HEK293 (cell line): ENCODE data around the gene VAPA.

Experiments used
- CTCF ChIA-PET: fragments of 350-600 bp; formaldehyde crosslinking; extraction: SDS; loops from one replicate; lab custom pipeline; 2021; ENCODE audit warnings: antibody characterized with exemption; lab: Yijun Ruan, JAX
- POLR2A ChIA-PET: fragments of 300-600 bp; formaldehyde crosslinking; extraction: SDS; loops from one replicate; lab custom pipeline; 2020; ENCODE audit warnings: antibody characterized with exemption, inconsistent platforms; lab: Yijun Ruan, JAX
- H3K27ac ChIP-seq: fragments of 200-500 bp; sonication (Bioruptor generic); 2 replicates; pipeline ENCODE4 v1.5.1; 2014; ENCODE audit warnings: low read depth, low read length, control low read depth, inconsistent platforms; ENCODE audit errors: extremely low read depth
- H3K36me3 ChIP-seq, 2 experiments: fragments of 200-500 bp in 1 of 2; sonication (Bioruptor generic) in 1 of 2; 1 replicate in 1 of 2; 2 replicates in 1 of 2; pipeline ENCODE4 v1.5.1; 2014 to 2017; ENCODE audit warnings: inconsistent platforms in 2 of 2, low read length in 2 of 2; ENCODE audit not compliant: control insufficient read depth in 2 of 2, insufficient read depth in 1 of 2
- H3K4me1 ChIP-seq: fragments of 200-500 bp; sonication (Bioruptor generic); 2 replicates; pipeline ENCODE4 v1.5.1; 2014; ENCODE audit warnings: mild to moderate bottlenecking, low read length, inconsistent platforms; ENCODE audit not compliant: control insufficient read depth, insufficient read depth
- H3K4me3 ChIP-seq: 2 replicates; pipeline ENCODE4 v1.5.1; 2011; ENCODE audit warnings: low read depth, mild to moderate bottlenecking, control low read depth, low read length, moderate library complexity
- H3K9me3 ChIP-seq: fragments of 200-500 bp; sonication (Bioruptor generic); 2 replicates; pipeline ENCODE4 v1.5.1; 2014; ENCODE audit warnings: low read depth, low read length, inconsistent platforms; ENCODE audit not compliant: control insufficient read depth, insufficient read depth
- MZF1 ChIP-seq: fragments of 450-650 bp; formaldehyde crosslinking; IDR thresholded peaks from 2 replicates; pipeline ENCODE4 v1.5.1; 2017; ENCODE audit warnings: missing biosample characterization, missing genetic modification characterization, borderline replicate concordance
- OVOL3 ChIP-seq: fragments of 450-650 bp; formaldehyde crosslinking; IDR thresholded peaks from 2 replicates; pipeline ENCODE4 v1.5.1; 2016; ENCODE audit warnings: missing biosample characterization, missing genetic modification characterization
- RBAK ChIP-seq: fragments of 450-650 bp; formaldehyde crosslinking; IDR thresholded peaks from 2 replicates; pipeline ENCODE4 v1.5.1; 2016; ENCODE audit warnings: missing biosample characterization, missing genetic modification characterization
- REPIN1 ChIP-seq: fragments of 450-650 bp; formaldehyde crosslinking; IDR thresholded peaks from 2 replicates; pipeline ENCODE4 v1.5.1; 2017; ENCODE audit warnings: missing biosample characterization, missing genetic modification characterization, low read depth
- TCF7L2 ChIP-seq: IDR thresholded peaks from 2 replicates; pipeline ENCODE4 v1.6.1; 2011; ENCODE audit warnings: low read depth, mild to moderate bottlenecking, inconsistent platforms, low read length, moderate library complexity, borderline replicate concordance
- ZBTB20 ChIP-seq: fragments of 450-650 bp; formaldehyde crosslinking; IDR thresholded peaks from 2 replicates; pipeline ENCODE4 v1.5.1; 2016; ENCODE audit warnings: missing biosample characterization, missing genetic modification characterization
- ZBTB21 ChIP-seq: fragments of 450-650 bp; formaldehyde crosslinking; IDR thresholded peaks from 2 replicates; pipeline ENCODE4 v1.5.1; 2017; ENCODE audit warnings: missing biosample characterization, missing genetic modification characterization
- ZBTB48 ChIP-seq: fragments of 450-650 bp; formaldehyde crosslinking; IDR thresholded peaks from 2 replicates; pipeline ENCODE4 v1.5.1; 2016; ENCODE audit warnings: missing biosample characterization, missing genetic modification characterization
- ZNF112 ChIP-seq: fragments of 450-650 bp; formaldehyde crosslinking; IDR thresholded peaks from 2 replicates; pipeline ENCODE4 v1.5.0; 2017; ENCODE audit warnings: missing biosample characterization, missing genetic modification characterization
- ZNF350 ChIP-seq: fragments of 450-650 bp; formaldehyde crosslinking; IDR thresholded peaks from 2 replicates; pipeline ENCODE4 v1.5.0; 2017; ENCODE audit warnings: missing biosample characterization, mild to moderate bottlenecking, missing genetic modification characterization
- ZNF548 ChIP-seq: fragments of 450-650 bp; formaldehyde crosslinking; IDR thresholded peaks from 2 replicates; pipeline ENCODE4 v1.5.1; 2016; ENCODE audit warnings: missing biosample characterization, missing genetic modification characterization
- ZNF560 ChIP-seq: fragments of 450-650 bp; formaldehyde crosslinking; IDR thresholded peaks from 2 replicates; pipeline ENCODE4 v1.5.1; 2017; ENCODE audit warnings: missing biosample characterization, missing genetic modification characterization, borderline replicate concordance
- ZNF623 ChIP-seq: fragments of 450-650 bp; formaldehyde crosslinking; IDR thresholded peaks from 2 replicates; pipeline ENCODE4 v1.5.1; 2016; ENCODE audit warnings: missing biosample characterization, missing genetic modification characterization
- ZNF626 ChIP-seq: fragments of 450-650 bp; sonication (Bioruptor Pico); formaldehyde crosslinking; IDR thresholded peaks from 2 replicates; pipeline ENCODE4 v1.5.1; 2018; ENCODE audit warnings: missing biosample characterization, missing genetic modification characterization, inconsistent platforms
- ZNF658 ChIP-seq: fragments of 450-650 bp; formaldehyde crosslinking; IDR thresholded peaks from 2 replicates; pipeline ENCODE4; 2016; ENCODE audit warnings: missing biosample characterization, missing genetic modification characterization
- ZNF792 ChIP-seq: fragments of 450-650 bp; formaldehyde crosslinking; IDR thresholded peaks from 2 replicates; pipeline ENCODE4 v1.5.1; 2016; ENCODE audit warnings: missing biosample characterization, missing genetic modification characterization
- TF ChIP-seq, protein P1 (sequence below): fragments of 450-650 bp; formaldehyde crosslinking; IDR thresholded peaks from 2 replicates; pipeline ENCODE4 v1.5.1; 2016; ENCODE audit warnings: missing biosample characterization, missing genetic modification characterization
- TF ChIP-seq, protein P2 (sequence below): fragments of 450-650 bp; formaldehyde crosslinking; IDR thresholded peaks from 2 replicates; pipeline ENCODE4 v1.5.1; 2016; ENCODE audit warnings: missing biosample characterization, missing genetic modification characterization, borderline replicate concordance

VAPA gene

DNA sequence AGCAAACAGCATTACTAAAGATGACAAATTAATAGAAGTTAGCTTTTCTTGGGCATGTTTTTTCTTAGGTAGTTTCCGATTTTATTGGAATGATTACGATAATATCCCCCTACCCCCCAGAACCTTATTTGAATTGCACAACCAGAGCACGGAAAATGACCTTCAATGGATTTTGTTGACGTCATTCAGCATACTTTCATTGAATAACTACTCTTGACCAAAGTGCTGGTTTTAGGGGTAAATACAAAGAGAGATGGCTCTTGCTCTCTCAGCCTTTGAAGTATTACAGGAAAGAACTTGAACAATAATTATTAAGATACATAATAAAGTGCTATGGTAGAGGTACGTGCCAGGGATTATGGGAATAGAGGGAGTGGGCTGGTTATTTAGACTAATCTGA, 36.0 kb downstream of the VAPA start:
- Histone ChIP-seq H3K4me1 (no peaks in the 10 kb centered on the region), H3K27ac (no peak overlapping the region), H3K9me3 (no peaks in the 10 kb centered on the region), H3K4me3 (no peak overlapping the region), H3K36me3 (peaks cover 26 to 62% of the 10 kb centered on the region in 2 experiments)
- TF ChIP-seq, protein P1, sequence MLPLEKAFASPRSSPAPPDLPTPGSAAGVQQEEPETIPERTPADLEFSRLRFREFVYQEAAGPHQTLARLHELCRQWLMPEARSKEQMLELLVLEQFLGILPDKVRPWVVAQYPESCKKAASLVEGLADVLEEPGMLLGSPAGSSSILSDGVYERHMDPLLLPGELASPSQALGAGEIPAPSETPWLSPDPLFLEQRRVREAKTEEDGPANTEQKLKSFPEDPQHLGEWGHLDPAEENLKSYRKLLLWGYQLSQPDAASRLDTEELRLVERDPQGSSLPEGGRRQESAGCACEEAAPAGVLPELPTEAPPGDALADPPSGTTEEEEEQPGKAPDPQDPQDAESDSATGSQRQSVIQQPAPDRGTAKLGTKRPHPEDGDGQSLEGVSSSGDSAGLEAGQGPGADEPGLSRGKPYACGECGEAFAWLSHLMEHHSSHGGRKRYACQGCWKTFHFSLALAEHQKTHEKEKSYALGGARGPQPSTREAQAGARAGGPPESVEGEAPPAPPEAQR = no peak
- TF ChIP-seq ZNF560 (tag by site-specific recombination) (no peak), MZF1 (tag by site-specific recombination) (no peak), ZNF112 (no peak), RBAK (tag by site-specific recombination) (no peak), ZNF658 (tag by site-specific recombination) (no peak), ZBTB48 (tag by site-specific recombination) (no peak), ZBTB20 (no peak), ZNF626 (tag by site-specific recombination) (no peak), ZNF350 (tag by site-specific recombination) (no peak), ZBTB21 (tag by site-specific recombination) (no peak), ZNF792 (tag by site-specific recombination) (no peak)
- TF ChIP-seq, protein P2, sequence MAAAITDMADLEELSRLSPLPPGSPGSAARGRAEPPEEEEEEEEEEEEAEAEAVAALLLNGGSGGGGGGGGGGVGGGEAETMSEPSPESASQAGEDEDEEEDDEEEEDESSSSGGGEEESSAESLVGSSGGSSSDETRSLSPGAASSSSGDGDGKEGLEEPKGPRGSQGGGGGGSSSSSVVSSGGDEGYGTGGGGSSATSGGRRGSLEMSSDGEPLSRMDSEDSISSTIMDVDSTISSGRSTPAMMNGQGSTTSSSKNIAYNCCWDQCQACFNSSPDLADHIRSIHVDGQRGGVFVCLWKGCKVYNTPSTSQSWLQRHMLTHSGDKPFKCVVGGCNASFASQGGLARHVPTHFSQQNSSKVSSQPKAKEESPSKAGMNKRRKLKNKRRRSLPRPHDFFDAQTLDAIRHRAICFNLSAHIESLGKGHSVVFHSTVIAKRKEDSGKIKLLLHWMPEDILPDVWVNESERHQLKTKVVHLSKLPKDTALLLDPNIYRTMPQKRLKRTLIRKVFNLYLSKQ = no peak
- CTCF ChIA-PET = interaction anchor here (0.6 to 2.2 kb wide), 8 partner anchors 8 to 375 kb away, joined by 3 to 19 read pairs (median 6); no protein-coding TSS in a partner anchor
- POLR2A ChIA-PET = no interaction called here

DNA sequence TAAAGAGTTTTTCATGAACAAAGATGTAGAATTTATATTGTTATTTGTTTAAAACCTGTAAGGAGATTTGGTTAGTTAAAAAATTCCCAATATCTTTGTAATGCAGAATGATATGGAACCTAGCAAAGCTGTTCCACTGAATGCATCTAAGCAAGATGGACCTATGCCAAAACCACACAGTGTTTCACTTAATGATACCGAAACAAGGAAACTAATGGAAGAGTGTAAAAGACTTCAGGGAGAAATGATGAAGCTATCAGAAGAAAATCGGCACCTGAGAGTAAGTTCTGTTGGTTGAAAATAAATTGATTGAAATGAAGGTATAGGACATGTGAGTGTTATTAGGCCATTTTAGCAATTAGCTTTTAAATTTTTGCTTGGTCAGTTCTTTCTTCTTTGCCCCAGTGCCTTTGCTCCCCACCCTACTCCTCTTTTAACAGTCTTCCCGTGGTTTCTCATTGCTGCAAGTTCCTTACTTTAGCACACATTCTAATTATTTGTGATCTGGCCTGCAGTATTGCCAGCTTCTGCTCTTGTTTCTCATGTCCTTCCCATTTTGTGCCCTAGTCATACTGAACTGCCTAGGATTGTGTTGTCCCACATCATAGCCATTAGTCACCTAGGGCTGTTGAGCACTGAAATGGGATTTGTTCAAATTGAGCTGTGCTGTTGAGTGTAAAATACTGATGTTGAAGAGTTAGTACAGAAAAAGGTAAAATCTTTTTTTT, 36.6 kb downstream of the VAPA start:
- Histone ChIP-seq H3K27ac (no peak overlapping the region), H3K4me3 (no peak overlapping the region), H3K9me3 (no peaks in the 10 kb centered on the region), H3K4me1 (no peaks in the 10 kb centered on the region), H3K36me3 (peaks cover 22 to 61% of the 10 kb centered on the region in 2 experiments)
- ChIA-PET CTCF (interaction anchor here (0.6 to 2.2 kb wide), 16 partner anchors 8 to 586 kb away, joined by 3 to 19 read pairs (median 4); no protein-coding TSS in a partner anchor), POLR2A (interaction anchor here (1.3 kb wide), 1 partner anchor 36 kb away, joined by 5 read pairs; the partner anchor contains the start of gene VAPA)
- no peak for TF ChIP-seq OVOL3 (tag by site-specific recombination)
- no peak for TF ChIP-seq REPIN1 (tag by site-specific recombination)
- no peak for TF ChIP-seq ZNF548 (tag by site-specific recombination)
- no peak for TF ChIP-seq TCF7L2
- TF ChIP-seq ZNF623 = 0 out of 2 replicates have a peak, but pooled peaks have one; percentile 14
